ENCODE data around the gene PRKCH. TPM values are rescaled to one million over a fixed set of nuclear protein-coding genes. Genes with fewer than 3 reads are reported as not detected.

PRKCH gene
- total and polyA plus RNA-seq, 9 of the 15 experiments (the other 6 are each of a cell fraction or from before 2014, with no cell fraction given): 0.61 to 4.4 (median 4.0) TPM

DNA sequence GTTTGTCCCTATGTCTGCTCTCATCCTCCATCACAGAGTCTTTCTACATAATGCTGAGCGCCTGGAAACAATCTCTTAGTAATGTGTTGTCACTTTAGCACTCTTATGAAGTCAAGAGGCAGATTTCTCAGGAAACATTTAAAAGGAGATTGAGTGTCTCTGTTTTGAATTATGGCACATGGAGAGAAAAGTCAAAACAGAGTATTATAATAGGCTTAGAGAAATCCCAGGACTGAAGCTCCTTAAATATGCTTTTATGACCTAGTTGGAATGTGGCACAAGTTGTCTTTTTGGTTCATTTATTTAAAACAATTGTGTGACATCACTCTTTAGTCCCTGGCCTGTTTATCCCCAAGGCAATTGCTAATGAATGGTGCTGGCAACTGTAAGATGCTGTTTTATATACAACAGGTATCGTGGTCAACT lies 256.1 kb downstream of the PRKCH start:
- H3K4me3 ChIP-seq: no peak overlapping the region
- ATAC-seq (no peak), FAIRE-seq (no peak), DNase-seq (ENCODE audit: extremely low read depth in 1 of 4, low spot score in 3 of 4) (no peak)
- no peaks in the 10 kb centered on the region for H3K9me3 ChIP-seq (replicated peaks; ENCODE audit: control insufficient read depth, insufficient read depth, low read depth, low read length)
- H3K9me1 ChIP-seq (ENCODE audit: control insufficient read depth, insufficient read depth, low read length): no peaks in the 10 kb centered on the region
- no peak overlapping the region for H2AFZ ChIP-seq (ENCODE audit: low read depth, low read length)
- no peaks in the 10 kb centered on the region for H3K79me2 ChIP-seq (ENCODE audit: control insufficient read depth, insufficient read depth, low read length)
- BruUV-seq (replicated peaks): no TSS peak
- intact Hi-C loops (cut with micrococcal nuclease): no loop called here
- CTCF ChIA-PET (ENCODE audit: low intra/inter-chr PET ratio): no interaction called here
- H3K4me2 ChIP-seq (ENCODE audit: insufficient read depth, low read length): no peak overlapping the region
- H3K36me3 ChIP-seq (ENCODE audit: control insufficient read depth, insufficient read depth, low read length): no peaks in the 10 kb centered on the region
- no peak overlapping the region for H3K27ac ChIP-seq (ENCODE audit: extremely low read depth, low read depth, low read length)
- H3K9ac ChIP-seq (ENCODE audit: insufficient read depth in 1 of 2, low read depth in 2 of 2, low read length in 2 of 2): no peak overlapping the region
- H4K20me1 ChIP-seq (replicated peaks; ENCODE audit: control insufficient read depth, insufficient read depth, low read length): no peaks in the 10 kb centered on the region
- in situ Hi-C loops (cut with MboI): no loop called here
- no peaks in the 10 kb centered on the region for H3K4me1 ChIP-seq (replicated peaks in 1 of 2; ENCODE audit: control insufficient read depth in 2 of 2, insufficient read depth in 2 of 2, low read length in 2 of 2)
- WGBS (ENCODE audit: insufficient coverage, low coverage, missing lambda C conversion rate): 0% methylated on average over 2 of the region's 2 CpGs
- H3K27me3 ChIP-seq (ENCODE audit: control insufficient read depth in 2 of 2, insufficient read depth in 2 of 2, low read length in 2 of 2): peaks cover 4 to 6% of the 10 kb centered on the region in 2 experiments; a peak in 3 of 5 replicates
- POLR2A ChIA-PET: no interaction called here
- TF ChIP-seq HBP1 (CRISPR knock-in tag; IDR thresholded peaks at IDR 0.05) (no peak), CHD1 (IDR thresholded peaks at IDR 0.05; ENCODE audit: low read length) (no peak), ARNT (IDR thresholded peaks at IDR 0.05) (no peak), ZNF41 (CRISPR knock-in tag; conservative IDR thresholded peaks at IDR 0.05) (no peak), RBM14 (IDR thresholded peaks at IDR 0.05; ENCODE audit: borderline replicate concordance, insufficient read depth, low read depth, low read length) (no peak), FOS (IDR thresholded peaks at IDR 0.05; ENCODE audit: extremely low read depth, insufficient read length) (no peak), POU5F1 (IDR thresholded peaks at IDR 0.05; ENCODE audit: borderline replicate concordance, low read depth, low read length, partially characterized antibody) (no peak), ZNF395 (CRISPR knock-in tag; IDR thresholded peaks at IDR 0.05) (no peak), TCF15 (CRISPR knock-in tag; IDR thresholded peaks at IDR 0.05) (no peak), YY1 (IDR thresholded peaks at IDR 0.05; ENCODE audit: borderline replicate concordance in 1 of 3, control insufficient read depth in 1 of 3, extremely low read depth in 1 of 3, insufficient read depth in 3 of 3, insufficient read length in 1 of 3, insufficient replicate concordance in 2 of 3, low read depth in 1 of 3, low read length in 2 of 3) (no peak), PRDM10 (IDR thresholded peaks at IDR 0.05; ENCODE audit: partially characterized antibody) (no peak), NCOA2 (IDR thresholded peaks at IDR 0.05; ENCODE audit: partially characterized antibody in 2 of 2) (no peak)
- TF ChIP-seq, protein P1, sequence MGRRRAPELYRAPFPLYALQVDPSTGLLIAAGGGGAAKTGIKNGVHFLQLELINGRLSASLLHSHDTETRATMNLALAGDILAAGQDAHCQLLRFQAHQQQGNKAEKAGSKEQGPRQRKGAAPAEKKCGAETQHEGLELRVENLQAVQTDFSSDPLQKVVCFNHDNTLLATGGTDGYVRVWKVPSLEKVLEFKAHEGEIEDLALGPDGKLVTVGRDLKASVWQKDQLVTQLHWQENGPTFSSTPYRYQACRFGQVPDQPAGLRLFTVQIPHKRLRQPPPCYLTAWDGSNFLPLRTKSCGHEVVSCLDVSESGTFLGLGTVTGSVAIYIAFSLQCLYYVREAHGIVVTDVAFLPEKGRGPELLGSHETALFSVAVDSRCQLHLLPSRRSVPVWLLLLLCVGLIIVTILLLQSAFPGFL (CRISPR knock-in tag; IDR thresholded peaks at IDR 0.05): no peak
